Measurements from ENCODE around the gene KRT37.

The KRT37 gene

GRCh38 chr17:41463746-41464145, 39.4 kb upstream of the KRT37 start:
- no peak for TF ChIP-seq CTCF (IDR thresholded peaks at IDR 0.05; ENCODE audit: control insufficient read depth, insufficient read depth, low read depth, low read length, missing control alignments)
- no peak overlapping the region for H3K4me3 ChIP-seq (ENCODE audit: control insufficient read depth, low read depth, low read length)
- DNase-seq (ENCODE audit: low read depth) = no peak

- no peak overlapping the region for H3K4me3 ChIP-seq (ENCODE audit: control insufficient read depth, low read depth, low read length)
- no peak for DNase-seq (ENCODE audit: low read depth)
- no peak for TF ChIP-seq CTCF (IDR thresholded peaks at IDR 0.05; ENCODE audit: control insufficient read depth, insufficient read depth, low read depth, low read length, missing control alignments)
Measured at GRCh38 chr17:41462705-41463104, 38.3 kb upstream of the KRT37 start.

- TF ChIP-seq CTCF (IDR thresholded peaks at IDR 0.05; ENCODE audit: control insufficient read depth, insufficient read depth, low read depth, low read length, missing control alignments) = no peak
- H3K4me3 ChIP-seq (ENCODE audit: control insufficient read depth, low read depth, low read length) = no peak overlapping the region
- no peak for DNase-seq (ENCODE audit: low read depth)
Measured at GRCh38 chr17:41457676-41458075, 33.3 kb upstream of the KRT37 start.

- DNase-seq (ENCODE audit: low read depth) = no peak
- peak; percentile 10 for TF ChIP-seq CTCF (IDR thresholded peaks at IDR 0.05; ENCODE audit: control insufficient read depth, insufficient read depth, low read depth, low read length, missing control alignments)
- H3K4me3 ChIP-seq (ENCODE audit: control insufficient read depth, low read depth, low read length) = no peak overlapping the region
Measured at GRCh38 chr17:41456204-41456603, 31.8 kb upstream of the KRT37 start.

- H3K4me3 ChIP-seq (ENCODE audit: control insufficient read depth, low read depth, low read length) = no peak overlapping the region
- no peak for TF ChIP-seq CTCF (IDR thresholded peaks at IDR 0.05; ENCODE audit: control insufficient read depth, insufficient read depth, low read depth, low read length, missing control alignments)
- no peak for DNase-seq (ENCODE audit: low read depth)
Measured at GRCh38 chr17:41455236-41455635, 30.9 kb upstream of the KRT37 start.

GRCh38 chr17:41453066-41453465, 28.7 kb upstream of the KRT37 start:
- no peak for TF ChIP-seq CTCF (IDR thresholded peaks at IDR 0.05; ENCODE audit: control insufficient read depth, insufficient read depth, low read depth, low read length, missing control alignments)
- DNase-seq (ENCODE audit: low read depth) = no peak
- H3K4me3 ChIP-seq (ENCODE audit: control insufficient read depth, low read depth, low read length) = no peak overlapping the region

GRCh38 chr17:41452281-41452680, 27.9 kb upstream of the KRT37 start:
- no peak overlapping the region for H3K4me3 ChIP-seq (ENCODE audit: control insufficient read depth, low read depth, low read length)
- no peak for DNase-seq (ENCODE audit: low read depth)
- no peak for TF ChIP-seq CTCF (IDR thresholded peaks at IDR 0.05; ENCODE audit: control insufficient read depth, insufficient read depth, low read depth, low read length, missing control alignments)

All from AG09309 (cell line).